Neural progenitor cell (in vitro differentiated cells): ENCODE measurements around the gene TRAF1. TPM values are rescaled to one million over a fixed set of nuclear protein-coding genes. Genes with fewer than 3 reads are reported as not detected.

Source experiments
- DNase-seq: peaks from one replicate; pipeline ENCODE4 v3.0.0-alpha.2; 2016; ENCODE audit warnings: low spot score
- H2AFZ ChIP-seq: fragments of 200-600 bp; sonication (generic); replicated peaks from 2 replicates; pipeline ENCODE4 v1.6.1; 2016; ENCODE audit warnings: antibody characterized with exemption
- H3F3A ChIP-seq: fragments of 200-600 bp; sonication (generic); 2 replicates; pipeline ENCODE4 v1.6.1; 2016; ENCODE audit warnings: antibody characterized with exemption, low read depth
- H3K27ac ChIP-seq: fragments of 200-600 bp; sonication (generic); 2 replicates; pipeline ENCODE4 v1.5.1; 2016; ENCODE audit warnings: mild to moderate bottlenecking
- H3K27me3 ChIP-seq: fragments of 200-600 bp; sonication (generic); 2 replicates; pipeline ENCODE4 v1.6.1; 2016; ENCODE audit warnings: mild to moderate bottlenecking, moderate library complexity
- H3K36me3 ChIP-seq: fragments of 200-600 bp; sonication (generic); 2 replicates; pipeline ENCODE4 v1.5.1; 2016
- H3K4me1 ChIP-seq: fragments of 200-600 bp; sonication (generic); 2 replicates; pipeline ENCODE4 v1.6.1; 2016; ENCODE audit warnings: mixed run types
- H3K4me2 ChIP-seq: fragments of 200-600 bp; sonication (generic); 2 replicates; pipeline ENCODE4 v1.6.1; 2016
- H3K4me3 ChIP-seq: fragments of 200-600 bp; sonication (generic); 2 replicates; pipeline ENCODE4 v1.5.1; 2016
- H3K79me2 ChIP-seq: fragments of 200-600 bp; sonication (generic); 2 replicates; pipeline ENCODE4 v1.6.1; 2016; ENCODE audit warnings: low read depth
- H3K9ac ChIP-seq: fragments of 200-600 bp; sonication (generic); 2 replicates; pipeline ENCODE4 v1.6.1; 2016
- H3K9me3 ChIP-seq: fragments of 200-600 bp; sonication (generic); 2 replicates; pipeline ENCODE4 v1.5.1; 2016; ENCODE audit warnings: low read depth
- H4K20me1 ChIP-seq: fragments of 200-600 bp; sonication (generic); 2 replicates; pipeline ENCODE4 v1.6.1; 2016; ENCODE audit warnings: low read depth
- H3K27ac Mint-ChIP-seq: 3 replicates; pipeline ENCODE4 v1.8.0; 2021; ENCODE audit warnings: mixed read lengths
- H3K27me3 Mint-ChIP-seq: 2 replicates; pipeline ENCODE4 v1.8.0; 2022; ENCODE audit warnings: low read depth, mild to moderate bottlenecking, inconsistent platforms, moderate library complexity, mixed read lengths; ENCODE audit not compliant: insufficient read depth
- H3K36me3 Mint-ChIP-seq: 3 replicates; pipeline ENCODE4 v1.8.0; 2021; ENCODE audit warnings: mixed read lengths
- H3K4me1 Mint-ChIP-seq: 3 replicates; pipeline ENCODE4 v1.8.0; 2021; ENCODE audit warnings: mixed read lengths
- H3K4me3 Mint-ChIP-seq: 3 replicates; pipeline ENCODE4 v1.8.0; 2021; ENCODE audit warnings: mild to moderate bottlenecking, moderate library complexity, mixed read lengths
- H3K9me3 Mint-ChIP-seq: 3 replicates; pipeline ENCODE4 v1.8.0; 2020; ENCODE audit warnings: mixed read lengths
- EZH2 ChIP-seq: fragments of 200-600 bp; sonication (generic); IDR thresholded peaks from 2 replicates; pipeline ENCODE4 v1.6.1; 2017; ENCODE audit warnings: antibody characterized with exemption, mild to moderate bottlenecking, moderate library complexity
- EZH2phosphoT487 ChIP-seq: fragments of 200-600 bp; sonication (generic); IDR thresholded peaks from 2 replicates; pipeline ENCODE4 v1.6.1; 2017; ENCODE audit warnings: antibody characterized with exemption
- total RNA-seq: library from RNA; depleted of rRNA; stranded (reverse); fragments of >200 nt; gene quantifications from 2 replicates; pipeline ENCODE4 v1.2.3, GENCODE V29; 2015; ENCODE audit warnings: low replicate concordance
- TF ChIP-seq, protein P1 (sequence below): fragments of 200-600 bp; sonication (generic); IDR thresholded peaks from 2 replicates; pipeline ENCODE4 v1.5.1; 2017; ENCODE audit warnings: antibody characterized with exemption, mild to moderate bottlenecking

The TRAF1 gene
- 3.2 and 4.5 TPM in 2 replicates for total RNA-seq

- Histone ChIP-seq H4K20me1 (no peaks in the 10 kb centered on the region), H3K4me1 (peaks cover 4% of the 10 kb centered on the region), H3F3A (peaks cover 13% of the 10 kb centered on the region), H2AFZ (no peak within 1 kb of the TSS), H3K4me3 (no peak within 1 kb of the TSS), H3K9me3 (no peaks in the 10 kb centered on the region), H3K27ac (no peak within 1 kb of the TSS), H3K9ac (no peak within 1 kb of the TSS), H3K79me2 (no peaks in the 10 kb centered on the region), H3K27me3 (peaks cover 14% of the 10 kb centered on the region), H3K36me3 (no peaks in the 10 kb centered on the region), H3K4me2 (no peak within 1 kb of the TSS)
- H3K4me3 Mint-ChIP-seq = no peak within 1 kb of the TSS
- TF ChIP-seq, protein P1, sequence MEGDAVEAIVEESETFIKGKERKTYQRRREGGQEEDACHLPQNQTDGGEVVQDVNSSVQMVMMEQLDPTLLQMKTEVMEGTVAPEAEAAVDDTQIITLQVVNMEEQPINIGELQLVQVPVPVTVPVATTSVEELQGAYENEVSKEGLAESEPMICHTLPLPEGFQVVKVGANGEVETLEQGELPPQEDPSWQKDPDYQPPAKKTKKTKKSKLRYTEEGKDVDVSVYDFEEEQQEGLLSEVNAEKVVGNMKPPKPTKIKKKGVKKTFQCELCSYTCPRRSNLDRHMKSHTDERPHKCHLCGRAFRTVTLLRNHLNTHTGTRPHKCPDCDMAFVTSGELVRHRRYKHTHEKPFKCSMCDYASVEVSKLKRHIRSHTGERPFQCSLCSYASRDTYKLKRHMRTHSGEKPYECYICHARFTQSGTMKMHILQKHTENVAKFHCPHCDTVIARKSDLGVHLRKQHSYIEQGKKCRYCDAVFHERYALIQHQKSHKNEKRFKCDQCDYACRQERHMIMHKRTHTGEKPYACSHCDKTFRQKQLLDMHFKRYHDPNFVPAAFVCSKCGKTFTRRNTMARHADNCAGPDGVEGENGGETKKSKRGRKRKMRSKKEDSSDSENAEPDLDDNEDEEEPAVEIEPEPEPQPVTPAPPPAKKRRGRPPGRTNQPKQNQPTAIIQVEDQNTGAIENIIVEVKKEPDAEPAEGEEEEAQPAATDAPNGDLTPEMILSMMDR = no peak
- TF ChIP-seq EZH2 (no peak), EZH2phosphoT487 (no peak)
- H3K27me3 Mint-ChIP-seq = peaks cover 4% of the 10 kb centered on the region
- H3K4me1 Mint-ChIP-seq = peaks cover 24% of the 10 kb centered on the region
- no peaks in the 10 kb centered on the region for H3K36me3 Mint-ChIP-seq
- no peak for DNase-seq
- H3K9me3 Mint-ChIP-seq = no peaks in the 10 kb centered on the region
- peak within 1 kb of the TSS; percentile 67 for H3K27ac Mint-ChIP-seq
Measured at GRCh38 chr9:120926397-120926928, at the start of gene TRAF1. Gene TRAF1, minus strand, starts transcription at chr9:120926796. Its CDS starts 721 bp downstream, at chr9:120926075.

DNA sequence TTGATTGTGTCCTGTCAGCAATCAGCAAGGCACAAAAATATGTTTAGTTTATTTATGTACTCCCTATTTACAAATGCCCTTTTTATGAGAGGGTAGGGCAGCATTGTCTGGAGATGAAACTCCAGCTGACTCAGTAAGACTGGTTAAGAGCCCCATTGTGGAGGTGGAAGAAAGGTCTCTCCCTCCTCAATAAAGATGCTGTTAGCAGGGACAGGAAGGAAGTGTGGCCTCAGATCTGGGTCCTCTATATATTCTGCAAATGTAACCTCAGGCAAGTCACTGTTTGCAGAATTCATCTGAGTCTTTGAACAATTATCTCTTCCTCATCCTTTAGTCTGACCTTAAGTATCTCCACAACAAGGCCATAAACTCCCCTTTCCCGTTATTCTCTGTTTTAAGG lies 48.3 kb upstream of the TRAF1 start:
- no peaks in the 10 kb centered on the region for H3K79me2 ChIP-seq
- Mint-ChIP-seq H3K27me3 (no peaks in the 10 kb centered on the region), H3K36me3 (no peaks in the 10 kb centered on the region), H3K4me1 (no peaks in the 10 kb centered on the region), H3K9me3 (no peaks in the 10 kb centered on the region), H3K27ac (no peak overlapping the region), H3K4me3 (no peak overlapping the region)
- no peaks in the 10 kb centered on the region for H3K9me3 ChIP-seq
- no peak overlapping the region for H3K4me2 ChIP-seq
- no peak for DNase-seq
- H3K27me3 ChIP-seq = no peaks in the 10 kb centered on the region
- H3K4me1 ChIP-seq = no peaks in the 10 kb centered on the region
- TF ChIP-seq EZH2phosphoT487 = no peak
- TF ChIP-seq, protein P1 = no peak
- no peak for TF ChIP-seq EZH2
- no peak overlapping the region for H3K27ac ChIP-seq
- no peaks in the 10 kb centered on the region for H4K20me1 ChIP-seq
- no peak overlapping the region for H2AFZ ChIP-seq
- H3K36me3 ChIP-seq = no peaks in the 10 kb centered on the region
- H3K9ac ChIP-seq = no peak overlapping the region
- no peaks in the 10 kb centered on the region for H3F3A ChIP-seq
- no peak overlapping the region for H3K4me3 ChIP-seq

DNA sequence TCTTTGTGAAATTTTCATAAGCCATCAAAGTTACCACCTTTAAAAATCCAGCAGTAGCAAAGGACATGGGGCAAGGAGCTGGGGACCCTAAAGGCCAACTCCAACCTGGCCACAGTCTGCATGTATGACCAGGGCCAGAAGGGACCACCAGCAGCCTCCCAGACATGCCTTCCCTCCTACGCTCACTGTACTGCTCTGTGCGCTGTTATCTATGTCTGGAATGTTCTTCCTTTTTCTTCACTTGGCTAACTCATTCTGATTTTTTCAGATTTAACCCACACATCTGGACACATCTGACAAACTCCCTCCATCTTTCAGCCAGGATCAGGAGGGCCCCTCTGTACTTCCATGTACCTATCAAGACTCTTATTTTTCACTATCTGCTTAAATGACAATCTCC lies 47.6 kb upstream of the TRAF1 start:
- Histone ChIP-seq H3K9ac (no peak overlapping the region), H3K27ac (no peak overlapping the region), H3K9me3 (no peaks in the 10 kb centered on the region), H3K27me3 (no peaks in the 10 kb centered on the region), H3F3A (no peaks in the 10 kb centered on the region), H3K36me3 (no peaks in the 10 kb centered on the region), H3K4me1 (no peaks in the 10 kb centered on the region), H2AFZ (no peak overlapping the region), H3K79me2 (no peaks in the 10 kb centered on the region), H3K4me3 (no peak overlapping the region), H3K4me2 (no peak overlapping the region), H4K20me1 (no peaks in the 10 kb centered on the region)
- no peaks in the 10 kb centered on the region for H3K4me1 Mint-ChIP-seq
- H3K4me3 Mint-ChIP-seq = no peak overlapping the region
- no peak overlapping the region for H3K27ac Mint-ChIP-seq
- no peaks in the 10 kb centered on the region for H3K27me3 Mint-ChIP-seq
- no peak for TF ChIP-seq EZH2phosphoT487
- TF ChIP-seq, protein P1 = no peak
- TF ChIP-seq EZH2 = no peak
- no peak for DNase-seq
- H3K9me3 Mint-ChIP-seq = no peaks in the 10 kb centered on the region
- H3K36me3 Mint-ChIP-seq = no peaks in the 10 kb centered on the region
